SK-N-SH treated with all-trans-retinoic acid at 6 μM for 48 hours (cell line): ENCODE measurements around the gene AHSA1.
"Not testable (repeated sequence)": the region's sequence is repeated elsewhere in the genome, so short reads cannot be mapped to it uniquely, and the experiment has no call there.

Source experiments
- ARNTL ChIP-seq: fragments of 450-650 bp; formaldehyde crosslinking; IDR thresholded peaks from 2 replicates; pipeline ENCODE4 v1.5.0; 2020; ENCODE audit warnings: low read depth, mild to moderate bottlenecking, moderate library complexity, borderline replicate concordance
- ISL1 ChIP-seq: fragments of 250-450 bp; sonication (Bioruptor Pico); IDR thresholded peaks from 2 replicates; pipeline ENCODE4 v2.1.2; 2022; ENCODE audit warnings: mild to moderate bottlenecking, moderate library complexity
- PPARA ChIP-seq: fragments of 250-450 bp; sonication (Bioruptor Pico); IDR thresholded peaks from 2 replicates; pipeline ENCODE4 v1.5.0; 2020; ENCODE audit warnings: mild to moderate bottlenecking, borderline replicate concordance
- RARB ChIP-seq: fragments of 250-450 bp; sonication (Bioruptor Pico); IDR thresholded peaks from 2 replicates; pipeline ENCODE4 v1.8.0; 2021; ENCODE audit warnings: mild to moderate bottlenecking, moderate library complexity
- ZC3H10 ChIP-seq: fragments of 250-450 bp; sonication (Bioruptor Pico); IDR thresholded peaks from 2 replicates; pipeline ENCODE4 v1.5.1; 2021; ENCODE audit warnings: mild to moderate bottlenecking, moderate library complexity

DNA sequence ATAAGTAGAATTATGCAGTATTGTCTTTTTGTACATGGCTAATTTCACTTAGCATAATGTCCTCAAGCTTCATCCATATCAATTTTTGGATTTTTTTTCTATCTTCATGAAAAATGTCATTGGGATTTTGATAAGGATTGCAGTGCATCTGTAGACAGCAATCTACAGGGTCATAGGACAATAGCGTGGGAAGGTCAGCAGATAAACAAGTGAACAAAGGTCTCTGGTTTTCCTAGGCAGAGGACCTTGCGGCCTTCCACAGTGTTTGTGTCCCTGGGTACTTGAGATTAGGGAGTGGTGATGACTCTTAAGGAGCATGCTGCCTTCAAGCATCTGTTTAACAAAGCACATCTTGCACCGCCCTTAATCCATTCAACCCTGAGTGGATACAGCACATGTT lies 41.8 kb upstream of the AHSA1 start:
- TF ChIP-seq ISL1, ZC3H10, RARB, ARNTL, PPARA (CRISPR knock-in tag): not testable (repeated sequence)
